NCI-H1417 (cell line): Measurements from ENCODE around the gene ATAD3A.

Experiments
- DNase-seq, 3 experiments: peaks; one replicate each; lab custom pipeline; 2025; lab: John Stamatoyannopoulos, UW

Gene ATAD3A

DNA sequence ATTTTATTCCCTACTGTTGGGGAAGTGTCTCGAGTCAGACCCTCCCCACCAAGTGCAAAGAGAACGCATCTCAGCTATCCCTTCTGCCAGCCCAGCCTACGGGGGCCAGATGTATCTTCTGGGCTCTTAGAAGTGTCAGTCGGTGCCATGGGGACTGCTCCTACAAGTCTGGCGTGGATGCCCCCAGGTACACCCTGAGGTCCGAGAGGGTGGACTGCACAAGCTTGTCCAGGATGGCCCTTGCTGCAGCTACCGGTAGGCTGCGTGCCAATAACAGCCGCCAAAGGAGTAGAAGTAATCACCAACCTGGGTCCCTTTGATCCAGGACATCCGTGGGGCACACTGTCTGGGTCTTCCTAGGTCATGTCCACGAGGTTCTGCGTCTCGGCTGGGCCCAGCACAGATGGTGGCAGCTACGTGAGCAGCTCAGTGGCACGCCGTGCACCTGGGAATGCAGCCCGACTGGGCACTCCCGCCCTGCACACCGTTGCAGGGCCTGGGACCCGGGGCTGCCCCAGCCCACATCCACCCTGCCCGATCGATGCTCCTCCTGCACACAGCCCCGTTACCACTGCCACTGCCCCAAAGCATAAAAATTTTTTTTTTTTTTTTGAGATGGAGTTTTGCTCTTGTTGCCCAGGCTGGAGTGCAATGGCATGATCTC is 71.5 kb downstream of the ATAD3A start:
- DNase-seq = no peak
